GM18867 (cell line): ENCODE data around the gene MAPK10.
"Not testable (repeated sequence)": the region's sequence is repeated elsewhere in the genome, so short reads cannot be mapped to it uniquely, and the experiment has no call there.

ENCODE experiments used
- ATAC-seq: cut with Tn5 transposase; IDR thresholded peaks from one replicate; pipeline ENCODE4 v1.9.1; 2021; ENCODE audit warnings: mild to moderate bottlenecking, moderate library complexity; ENCODE audit not compliant: unreplicated experiment

MAPK10 gene

DNA sequence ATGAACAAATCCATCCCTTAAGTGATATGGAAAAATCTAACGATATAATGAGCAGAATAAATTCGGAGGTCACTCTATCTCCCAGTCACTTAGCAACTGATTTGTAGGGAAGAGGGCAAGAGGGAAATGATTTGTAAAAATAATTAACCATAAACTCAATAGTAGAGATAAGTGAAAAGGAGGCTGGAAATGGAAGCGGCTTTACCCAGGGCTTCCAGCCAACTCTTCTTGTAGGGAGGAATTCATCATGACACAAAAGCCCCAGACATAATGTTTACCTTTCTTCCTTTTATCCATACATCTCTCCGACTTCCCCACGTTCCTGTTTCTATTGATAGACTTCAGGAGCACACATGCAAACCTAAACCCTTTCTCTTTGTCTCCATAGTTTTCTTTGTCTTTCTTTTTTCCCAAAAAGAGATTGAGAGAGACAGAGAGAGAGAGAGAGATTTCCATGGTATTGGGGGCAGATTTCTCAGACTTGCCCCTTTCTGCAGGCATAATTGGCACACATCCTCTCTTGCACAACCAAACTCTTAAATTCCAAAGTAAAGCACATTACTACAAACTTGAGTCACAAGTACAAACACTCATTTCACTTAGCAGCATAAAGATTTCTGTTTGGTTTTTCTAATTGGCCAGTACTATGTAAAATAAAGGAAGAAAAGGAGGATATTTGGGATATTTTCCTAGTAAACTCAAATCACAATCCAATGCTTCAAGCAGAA, 140.9 kb downstream of the MAPK10 start:
- ATAC-seq: no peak

GRCh38 chr4:86203176-86203575, 156.7 kb downstream of the MAPK10 start:
- ATAC-seq: no peak

GRCh38 chr4:86185659-86186058, 174.2 kb downstream of the MAPK10 start:
- ATAC-seq: no peak

GRCh38 chr4:86184901-86185285, 175.0 kb downstream of the MAPK10 start:
- ATAC-seq: no peak

GRCh38 chr4:86184216-86184900, 175.5 kb downstream of the MAPK10 start:
- no peak for ATAC-seq

DNA sequence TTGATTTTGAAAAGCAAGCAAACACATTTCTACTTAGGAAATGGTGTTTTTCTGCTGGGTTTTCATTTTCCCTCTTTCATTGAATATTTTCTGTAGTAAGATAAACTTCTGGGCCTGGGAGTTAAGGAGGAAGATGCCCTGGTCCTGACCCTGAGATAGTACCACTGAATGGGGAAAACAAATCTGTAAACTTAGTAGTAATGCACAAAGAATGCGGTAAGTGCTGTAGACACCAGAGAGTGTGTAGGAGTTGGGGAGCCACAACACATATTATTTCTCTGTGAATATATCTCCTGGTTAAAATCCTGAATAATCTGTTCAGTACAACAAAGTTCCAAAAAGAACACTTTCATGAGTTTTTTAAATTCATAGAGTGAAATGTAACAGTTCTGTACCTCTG, 178.3 kb downstream of the MAPK10 start:
- ATAC-seq: no peak

- no peak for ATAC-seq
Observed at GRCh38 chr4:86178211-86178610, 181.6 kb downstream of the MAPK10 start.

- no peak for ATAC-seq
Observed at GRCh38 chr4:86174506-86174905, 185.3 kb downstream of the MAPK10 start.

- ATAC-seq: not testable (repeated sequence)
Observed at GRCh38 chr4:86168335-86168734, 191.5 kb downstream of the MAPK10 start.

GRCh38 chr4:86160426-86160825, 199.4 kb downstream of the MAPK10 start:
- ATAC-seq: no peak

DNA sequence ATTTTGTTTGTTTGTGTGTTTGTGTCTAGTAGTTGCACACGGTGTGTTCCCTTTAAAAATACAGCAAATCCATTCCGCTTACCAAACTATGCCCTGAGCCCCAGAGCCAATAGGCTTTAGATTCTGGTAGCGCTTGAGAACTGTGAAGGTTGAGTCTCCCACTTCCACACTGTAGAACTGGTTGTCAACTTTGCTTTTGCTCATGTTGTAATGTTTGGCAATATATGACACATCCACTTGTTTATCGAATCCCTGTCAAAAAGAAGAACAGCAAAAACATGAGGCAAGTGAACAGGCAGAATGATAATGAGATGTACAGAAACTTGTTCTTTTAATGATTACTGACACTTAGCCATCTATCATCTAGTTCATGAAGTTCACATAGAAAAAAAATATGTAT, 200.6 kb downstream of the MAPK10 start:
- no peak for ATAC-seq

GRCh38 chr4:86156531-86156930, 203.3 kb downstream of the MAPK10 start:
- ATAC-seq: no peak

- ATAC-seq: no peak
Observed at GRCh38 chr4:86155766-86156165, 204.1 kb downstream of the MAPK10 start.

DNA sequence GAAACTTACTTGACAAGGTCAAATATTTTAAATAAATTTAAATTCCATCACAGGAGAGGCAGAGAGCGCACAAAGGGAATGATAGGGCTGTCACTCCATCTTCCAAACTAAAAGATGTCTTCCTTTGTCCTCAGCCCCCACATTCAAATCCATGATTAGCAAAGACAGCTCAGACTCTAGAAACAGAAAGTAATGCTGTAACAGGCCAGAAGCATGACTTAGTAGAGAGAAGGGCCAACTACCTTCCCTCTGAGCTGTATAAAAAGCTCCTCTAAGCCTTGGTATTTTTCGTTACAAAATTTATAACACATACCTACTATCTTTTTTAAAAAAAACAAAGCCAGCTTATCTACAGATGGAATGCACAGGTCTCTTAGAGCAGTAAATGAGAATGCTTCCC, 207.4 kb downstream of the MAPK10 start:
- ATAC-seq: no peak

GRCh38 chr4:86151196-86151595, 208.7 kb downstream of the MAPK10 start:
- ATAC-seq: no peak

DNA sequence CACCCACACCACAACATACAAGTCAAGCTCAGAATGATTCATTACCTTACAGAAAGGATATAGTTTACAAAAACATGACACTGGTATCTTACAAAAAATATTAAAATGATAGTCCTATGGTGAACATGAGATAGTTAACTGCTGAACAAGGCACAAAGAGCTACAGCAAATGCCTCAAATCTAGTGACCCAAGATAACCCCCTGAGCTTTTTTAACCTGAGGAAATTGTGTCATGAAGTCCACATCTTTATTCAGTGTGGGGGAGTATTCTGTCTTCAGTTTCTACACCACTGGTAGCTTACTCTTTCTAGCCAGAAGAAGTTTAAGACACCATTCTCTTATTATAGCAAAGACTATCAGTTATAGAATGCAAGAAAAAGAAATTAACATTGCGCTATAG, 218.7 kb downstream of the MAPK10 start:
- no peak for ATAC-seq

DNA sequence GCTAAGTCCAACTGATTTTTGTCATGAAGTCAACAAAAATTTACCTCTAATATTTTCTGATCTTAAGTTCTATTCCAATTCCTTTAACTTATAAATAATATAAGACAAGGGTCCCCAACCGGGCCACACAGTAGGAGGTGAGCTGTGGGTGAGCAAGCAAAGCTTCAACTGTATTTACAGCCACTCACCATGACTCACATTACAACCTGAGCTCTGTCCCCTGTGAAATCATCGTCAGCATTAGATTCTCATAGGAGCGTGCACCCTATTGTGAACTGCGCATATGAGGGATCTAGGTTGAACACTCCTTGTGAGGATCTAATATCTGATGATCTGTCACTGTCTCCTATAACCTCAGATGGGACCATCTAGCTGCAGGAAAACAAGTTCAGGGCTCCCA, 227.4 kb downstream of the MAPK10 start:
- no peak for ATAC-seq

GRCh38 chr4:86131456-86131855, 228.4 kb downstream of the MAPK10 start:
- ATAC-seq: no peak

GRCh38 chr4:86130160-86130933, 229.5 kb downstream of the MAPK10 start:
- no peak for ATAC-seq

DNA sequence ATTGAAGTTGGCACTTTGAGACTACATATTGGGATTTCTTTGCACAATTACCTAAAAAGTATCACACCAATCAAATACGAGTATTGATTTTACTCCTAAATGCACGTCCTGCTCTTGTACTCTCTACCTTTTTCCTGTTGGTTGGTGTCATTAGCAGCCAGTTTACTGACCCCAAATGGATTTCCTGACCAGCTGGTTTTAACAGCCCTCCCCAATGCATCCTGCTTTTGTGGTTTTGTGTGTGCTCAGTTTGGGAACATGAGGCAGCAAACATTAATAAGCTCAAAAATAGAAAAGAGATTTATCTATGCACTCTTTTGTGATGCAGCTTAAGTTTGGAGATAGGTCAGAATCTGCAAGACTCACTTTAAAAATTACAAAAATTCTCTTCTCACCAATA, 230.3 kb downstream of the MAPK10 start:
- no peak for ATAC-seq

DNA sequence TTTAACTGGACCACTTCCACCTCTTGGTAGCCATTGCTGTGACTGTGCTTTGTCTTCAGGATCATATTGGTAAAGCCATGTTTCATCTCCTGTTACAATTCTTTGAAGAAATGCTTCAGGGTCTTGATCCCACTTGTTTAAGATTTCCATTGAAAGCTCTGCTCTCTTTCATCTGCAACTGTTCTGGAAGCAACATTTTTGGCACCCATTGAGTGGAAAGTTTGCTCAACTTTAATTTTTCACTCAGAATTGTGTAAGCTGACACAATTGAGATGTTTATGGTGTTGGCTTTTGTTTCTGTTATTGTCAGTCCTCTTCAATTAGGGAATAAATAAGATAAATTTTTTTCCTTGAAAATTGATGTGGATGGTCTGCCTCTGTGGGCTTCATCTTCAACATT, 237.4 kb downstream of the MAPK10 start:
- ATAC-seq: no peak

DNA sequence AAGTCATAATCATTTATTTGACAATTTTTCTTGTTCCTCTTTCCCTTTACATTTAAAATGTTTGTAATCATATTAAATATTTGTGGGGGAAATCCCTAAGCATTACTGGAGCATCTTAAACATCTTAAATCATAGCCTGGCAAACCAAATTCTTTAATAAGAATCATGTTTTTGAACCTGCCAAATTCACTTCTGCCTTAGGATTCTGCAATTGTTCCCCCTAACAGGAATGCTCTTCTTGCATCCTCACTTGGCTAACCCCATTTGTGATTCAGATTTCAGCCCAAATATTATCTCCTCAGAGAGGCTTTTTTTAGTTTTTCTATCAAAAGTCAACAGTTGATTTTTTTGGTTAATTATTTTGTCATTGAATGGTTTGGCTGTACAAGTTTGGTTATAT, 241.1 kb downstream of the MAPK10 start:
- no peak for ATAC-seq
